Hematopoietic multipotent progenitor cell treated with erythropoietin and hydrocortisone succinate and interleukin-3 and kit ligand, for 17 days (in vitro differentiated cells): ENCODE measurements around the gene CACNA1B.
"Not testable (repeated sequence)": the region's sequence is repeated elsewhere in the genome, so short reads cannot be mapped to it uniquely, and the experiment has no call there.

ENCODE experiments used
- DNase-seq: peaks from one replicate; pipeline ENCODE4 v3.0.0-alpha.2; 2015; ENCODE audit warnings: low spot score

CACNA1B gene

GRCh38 chr9:138015021-138015829, 137.6 kb downstream of the CACNA1B start:
- no peak for DNase-seq

- no peak for DNase-seq
Measured at GRCh38 chr9:138016406-138017187, 139.0 kb downstream of the CACNA1B start.

GRCh38 chr9:138017200-138017599, 139.6 kb downstream of the CACNA1B start:
- no peak for DNase-seq

GRCh38 chr9:138019514-138019913, 141.9 kb downstream of the CACNA1B start:
- DNase-seq, result not testable (repeated sequence)

GRCh38 chr9:138020120-138020794, 142.7 kb downstream of the CACNA1B start:
- no peak for DNase-seq

- DNase-seq, result no peak
Measured at GRCh38 chr9:138020795-138021182, 143.2 kb downstream of the CACNA1B start.

- no peak for DNase-seq
Measured at GRCh38 chr9:138021251-138022056, 143.9 kb downstream of the CACNA1B start.

- no peak for DNase-seq
Measured at GRCh38 chr9:138022121-138022741, 144.6 kb downstream of the CACNA1B start.

- no peak for DNase-seq
Measured at GRCh38 chr9:138022756-138023393, 145.3 kb downstream of the CACNA1B start.

GRCh38 chr9:138023394-138024124, 146.0 kb downstream of the CACNA1B start:
- DNase-seq, result no peak

- DNase-seq, result no peak
Measured at GRCh38 chr9:138024131-138024530, 146.5 kb downstream of the CACNA1B start.

- no peak for DNase-seq
Measured at GRCh38 chr9:138024831-138025291, 147.3 kb downstream of the CACNA1B start.

GRCh38 chr9:138025417-138025816, 147.8 kb downstream of the CACNA1B start:
- no peak for DNase-seq

GRCh38 chr9:138025908-138026307, 148.3 kb downstream of the CACNA1B start:
- no peak for DNase-seq

- DNase-seq, result peak; percentile 8
Measured at GRCh38 chr9:138028596-138028995, 151.0 kb downstream of the CACNA1B start.

- no peak for DNase-seq
Measured at GRCh38 chr9:138031186-138031585, 153.6 kb downstream of the CACNA1B start.

GRCh38 chr9:138033950-138034349, 156.4 kb downstream of the CACNA1B start:
- DNase-seq, result no peak

GRCh38 chr9:138037140-138037539, 159.6 kb downstream of the CACNA1B start:
- no peak for DNase-seq

GRCh38 chr9:138038244-138038671, 160.7 kb downstream of the CACNA1B start:
- DNase-seq, result no peak
